ENCODE data around the gene PIGR. TPM values are rescaled to one million over a fixed set of nuclear protein-coding genes. Genes with fewer than 3 reads are reported as not detected.

Gene PIGR
- total and polyA plus RNA-seq, 3 donors from 2014 or later = 0.38 TPM; not detected in 2

GRCh38 chr1:206909883-206910318, 36.4 kb downstream of the PIGR start:
- TF ChIP-seq CTCF (IDR thresholded peaks at IDR 0.05) (no peak), POLR2A (IDR thresholded peaks at IDR 0.05) (no peak)
- intact Hi-C loops (cut with DNase I; ENCODE audit: low total_unique reads) = loop anchor here (5.0 to 10.0 kb wide), 2 partner anchors 173 to 275 kb away; partner anchors contain the start of gene DYRK3
- no peaks in the 10 kb centered on the region for H3K27me3 ChIP-seq
- peak overlapping the region in 1 of 2 donors; percentile 27 for H3K27ac ChIP-seq
- peak; percentile 29 for DNase-seq
- no peaks in the 10 kb centered on the region for H3K4me1 ChIP-seq
- H3K9me3 ChIP-seq = no peaks in the 10 kb centered on the region
- no peaks in the 10 kb centered on the region for H3K36me3 ChIP-seq (ENCODE audit: low read depth, missing control alignments)
- 8 to 15% methylated on average over 8 to 14 of the region's 14 CpGs for WGBS, 2 donors
- H3K4me3 ChIP-seq = peak overlapping the region; percentile 43 to 63

GRCh38 chr1:206909161-206909882, 36.9 kb downstream of the PIGR start:
- peak overlapping the region in 1 of 2 donors; percentile 27 for H3K27ac ChIP-seq
- 2 to 3% methylated on average over 11 to 56 of the region's 69 CpGs for WGBS, 2 donors
- H3K9me3 ChIP-seq = no peaks in the 10 kb centered on the region
- no peaks in the 10 kb centered on the region for H3K36me3 ChIP-seq (ENCODE audit: low read depth, missing control alignments)
- no peaks in the 10 kb centered on the region for H3K4me1 ChIP-seq
- H3K27me3 ChIP-seq = no peaks in the 10 kb centered on the region
- TF ChIP-seq POLR2A (IDR thresholded peaks at IDR 0.05) (no peak), CTCF (IDR thresholded peaks at IDR 0.05) (no peak)
- DNase-seq = peak; percentile 66
- intact Hi-C loops (cut with DNase I; ENCODE audit: low total_unique reads) = no loop called here
- H3K4me3 ChIP-seq = peak overlapping the region; percentile 43 to 63

GRCh38 chr1:206908038-206908437, 38.2 kb downstream of the PIGR start:
- Histone ChIP-seq H3K27ac (no peak overlapping the region), H3K9me3 (no peaks in the 10 kb centered on the region), H3K4me3 (no peak overlapping the region), H3K4me1 (no peaks in the 10 kb centered on the region), H3K36me3 (ENCODE audit: low read depth, missing control alignments) (no peaks in the 10 kb centered on the region), H3K27me3 (no peaks in the 10 kb centered on the region)
- TF ChIP-seq CTCF (IDR thresholded peaks at IDR 0.05) (no peak), POLR2A (IDR thresholded peaks at IDR 0.05) (no peak)
- intact Hi-C loops (cut with DNase I; ENCODE audit: low total_unique reads) = no loop called here
- DNase-seq = no peak
- WGBS, 2 donors = 73 to 74% methylated on average over 10 of the region's 10 CpGs

GRCh38 chr1:206907304-206907991, 38.8 kb downstream of the PIGR start:
- WGBS, 2 donors = 60 to 74% methylated on average over 19 to 23 of the region's 23 CpGs
- H3K36me3 ChIP-seq (ENCODE audit: low read depth, missing control alignments) = no peaks in the 10 kb centered on the region
- H3K4me3 ChIP-seq = no peak overlapping the region
- TF ChIP-seq CTCF (IDR thresholded peaks at IDR 0.05) (peak in 2 of 3 experiments; percentile 6 to 12), POLR2A (IDR thresholded peaks at IDR 0.05) (no peak)
- intact Hi-C loops (cut with DNase I; ENCODE audit: low total_unique reads) = no loop called here
- no peaks in the 10 kb centered on the region for H3K9me3 ChIP-seq
- DNase-seq = peak; percentile 33
- H3K4me1 ChIP-seq = no peaks in the 10 kb centered on the region
- H3K27ac ChIP-seq = no peak overlapping the region
- no peaks in the 10 kb centered on the region for H3K27me3 ChIP-seq

All from testis (tissue), 3 donors.